Liver (tissue), 9 donors: ENCODE measurements around the gene COPS8. TPM values are rescaled to one million over a fixed set of nuclear protein-coding genes. Genes with fewer than 3 reads are reported as not detected.

Source experiments
- DNase-seq: peaks from one replicate; pipeline ENCODE4 v3.0.0-alpha.2; 2017; ENCODE audit warnings: low spot score
- H3K27ac ChIP-seq, 2 donors: one replicate each; pipeline ENCODE4 v1.7.0; 2013; ENCODE audit warnings: inconsistent platforms in 2 of 2, low read length in 2 of 2, control low read depth in 1 of 2, low read depth in 1 of 2, mild to moderate bottlenecking in 1 of 2
- H3K27me3 ChIP-seq, 4 donors: one replicate each; pipeline versions ENCODE4 v1.6.1 to v1.7.0; 2013; ENCODE audit warnings: low read length in 3 of 4, inconsistent platforms in 1 of 4, mild to moderate bottlenecking in 1 of 4, moderate library complexity in 1 of 4; ENCODE audit not compliant: control insufficient read depth in 4 of 4, insufficient read depth in 4 of 4
- H3K36me3 ChIP-seq, 4 donors: one replicate each; pipeline versions ENCODE4 v1.6.1 to v1.7.0; 2013; ENCODE audit warnings: low read length in 3 of 4, mild to moderate bottlenecking in 3 of 4, low read depth in 1 of 4, moderate library complexity in 1 of 4; ENCODE audit not compliant: control insufficient read depth in 4 of 4, insufficient read depth in 3 of 4
- H3K4me1 ChIP-seq, 4 donors: one replicate each; pipeline versions ENCODE4 v1.6.1 to v1.7.0; 2013; ENCODE audit warnings: low read length in 3 of 4, mild to moderate bottlenecking in 3 of 4, moderate library complexity in 1 of 4; ENCODE audit not compliant: control insufficient read depth in 4 of 4, insufficient read depth in 4 of 4
- H3K4me3 ChIP-seq, 3 donors: one replicate each; pipeline versions ENCODE4 v1.6.1 to v1.7.0; 2013; ENCODE audit warnings: low read length in 3 of 3, control low read depth in 1 of 3, low read depth in 1 of 3, mild to moderate bottlenecking in 1 of 3
- H3K9ac ChIP-seq, 2 donors: one replicate each; pipeline ENCODE4 v1.7.0; 2013; ENCODE audit warnings: low read length in 2 of 2, mild to moderate bottlenecking in 2 of 2, moderate library complexity in 2 of 2, control low read depth in 1 of 2, low read depth in 1 of 2
- H3K9me3 ChIP-seq, 4 donors: one replicate each; pipeline versions ENCODE4 v1.6.1 to v1.7.0; 2013; ENCODE audit warnings: low read length in 3 of 4; ENCODE audit not compliant: control insufficient read depth in 4 of 4
- FOXA1 ChIP-seq: IDR thresholded peaks from 2 replicates; pipeline ENCODE4 v1.6.1; 2016; ENCODE audit warnings: antibody characterized with exemption
- GABPA ChIP-seq, 2 donors: IDR thresholded peaks in 1 of 2; conservative IDR thresholded peaks in 1 of 2; 2 replicates each; pipeline ENCODE4 v1.6.1; 2016; ENCODE audit warnings: antibody characterized with exemption in 2 of 2, mild to moderate bottlenecking in 1 of 2, moderate library complexity in 1 of 2
- HNF4A ChIP-seq, 2 donors: conservative IDR thresholded peaks; 2 replicates each; pipeline ENCODE4 v1.6.1; 2016; ENCODE audit warnings: antibody characterized with exemption in 2 of 2, mild to moderate bottlenecking in 2 of 2
- HNF4G ChIP-seq: IDR thresholded peaks from 2 replicates; pipeline ENCODE4 v1.6.1; 2016; ENCODE audit warnings: antibody characterized with exemption
- NR2F2 ChIP-seq: IDR thresholded peaks from 2 replicates; pipeline ENCODE4 v1.6.1; 2016; ENCODE audit warnings: antibody characterized with exemption
- RAD21 ChIP-seq, 2 donors: IDR thresholded peaks; 2 replicates each; pipeline ENCODE4 v1.6.1; 2016; ENCODE audit warnings: antibody characterized with exemption in 2 of 2, mild to moderate bottlenecking in 2 of 2
- RXRA ChIP-seq, 2 donors: IDR thresholded peaks; 2 replicates each; pipeline ENCODE4 v1.6.1; 2017 to 2018; ENCODE audit warnings: antibody characterized with exemption in 2 of 2, mild to moderate bottlenecking in 1 of 2
- SP1 ChIP-seq: IDR thresholded peaks from 2 replicates; pipeline ENCODE4 v1.6.1; 2018; ENCODE audit warnings: antibody characterized with exemption, mild to moderate bottlenecking
- YY1 ChIP-seq: IDR thresholded peaks from 2 replicates; pipeline ENCODE4 v1.6.1; 2016; ENCODE audit warnings: antibody characterized with exemption, mild to moderate bottlenecking
- whole genome bisulfite sequencing: extraction: QIAGEN DNeasy Blood & Tissue Kit; methylation state at CpG from one replicate; pipeline ENCODE4 v1.1.7; 2013; 5-methylcytosine and 5-hydroxymethylcytosine counted together
- polyA plus RNA-seq, 2 donors: library from polyadenylated mRNA; stranded (reverse) in 1 of 2; unstranded in 1 of 2; fragments of 200-250 nt in 1 of 2; fragments of >200 nt in 1 of 2; fragmentation: Nextera tagmentation in 1 of 2; extraction: Ambion mirVana in 1 of 2; gene quantifications; one replicate each; pipeline versions ENCODE4 v1.2.1 to v1.2.3, GENCODE V29; 2013 to 2015
- total RNA-seq, 2 donors: library from RNA; depleted of rRNA; stranded (reverse); fragments of >200 nt; gene quantifications; one replicate each; pipeline ENCODE4 v1.2.3, GENCODE V29; 2014
- TF ChIP-seq, protein P1 (sequence below): IDR thresholded peaks from 2 replicates; pipeline ENCODE4 v1.6.1; 2016; ENCODE audit warnings: antibody characterized with exemption
- TF ChIP-seq, protein P2 (sequence below): IDR thresholded peaks from 2 replicates; pipeline ENCODE4 v1.6.1; 2016; ENCODE audit warnings: antibody characterized with exemption
- TF ChIP-seq, protein P3 (sequence below): IDR thresholded peaks from 2 replicates; pipeline ENCODE4 v1.6.1; 2016; ENCODE audit warnings: antibody characterized with exemption
- TF ChIP-seq, protein P4 (sequence below): fragments of 150-350 bp; IDR thresholded peaks from 2 replicates; pipeline ENCODE4 v1.5.1; 2017; ENCODE audit warnings: improper control_type of control experiment, low read depth, low read length; ENCODE audit not compliant: missing input control
- TF ChIP-seq, protein P5 (sequence below): IDR thresholded peaks from 2 replicates; pipeline ENCODE4 v1.6.1; 2016; ENCODE audit warnings: antibody characterized with exemption, mild to moderate bottlenecking
- donor health status: healthy.
- donor health status: healthy.
- donor health status: healthy.
- donor health status: healthy.
- donor health status: healthy.

The COPS8 gene
- total and polyA plus RNA-seq, 4 donors: 19.1 to 32.9 (median 20.1) TPM

DNA sequence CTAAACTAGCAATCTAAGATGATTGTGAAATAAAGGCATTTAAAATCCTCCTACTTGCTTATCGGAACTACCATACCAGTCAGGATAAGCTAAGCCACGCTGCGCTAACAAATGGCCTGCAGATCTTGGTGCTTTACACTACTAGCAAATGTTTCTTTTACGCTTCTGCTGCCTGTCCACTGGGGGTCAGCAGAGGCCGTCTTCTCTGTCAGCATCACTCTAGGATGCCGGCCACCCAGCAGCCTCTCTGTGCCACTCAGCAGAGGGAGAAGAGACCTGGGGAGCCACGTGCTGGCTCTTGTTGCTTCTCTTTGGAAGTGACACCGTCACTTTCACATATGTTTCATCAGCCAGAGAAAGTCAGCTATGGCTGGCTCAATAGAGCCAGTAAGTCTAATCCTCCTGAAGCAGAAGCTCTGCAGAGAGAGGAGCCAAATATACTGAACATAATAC, 36.6 kb downstream of the COPS8 start:
- DNase-seq: no peak

DNA sequence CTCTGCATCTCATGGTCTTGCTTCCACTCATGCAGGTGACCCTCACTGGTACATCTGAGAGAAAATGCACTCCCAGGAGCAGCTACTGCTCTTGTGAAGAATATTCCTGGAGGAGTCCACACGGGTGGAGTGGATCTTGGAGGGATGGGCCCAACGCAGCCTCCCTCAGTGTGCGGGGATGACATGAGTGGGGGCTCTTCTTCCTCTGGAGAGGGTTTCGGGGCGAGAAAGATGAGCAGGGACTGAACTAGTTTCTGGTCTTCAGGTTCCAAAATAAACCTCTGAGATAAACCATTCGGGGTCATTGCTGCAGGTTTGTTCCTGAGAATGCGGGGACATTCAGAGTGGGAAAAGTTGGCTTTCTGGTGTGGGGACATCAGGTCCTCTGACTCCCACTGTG, 39.1 kb downstream of the COPS8 start:
- Histone ChIP-seq H3K27ac (no peak overlapping the region), H3K9ac (no peak overlapping the region), H3K36me3 (no peaks in the 10 kb centered on the region), H3K4me3 (no peak overlapping the region), H3K4me1 (no peaks in the 10 kb centered on the region), H3K9me3 (no peaks in the 10 kb centered on the region), H3K27me3 (peaks cover 0 to 6% (median 0%) of the 10 kb centered on the region in 4 donors)
- 85% methylated on average over 7 of the region's 7 CpGs for WGBS
- no peak for DNase-seq
- no peak for TF ChIP-seq SP1
- no peak for TF ChIP-seq HNF4G
- TF ChIP-seq, protein P1, sequence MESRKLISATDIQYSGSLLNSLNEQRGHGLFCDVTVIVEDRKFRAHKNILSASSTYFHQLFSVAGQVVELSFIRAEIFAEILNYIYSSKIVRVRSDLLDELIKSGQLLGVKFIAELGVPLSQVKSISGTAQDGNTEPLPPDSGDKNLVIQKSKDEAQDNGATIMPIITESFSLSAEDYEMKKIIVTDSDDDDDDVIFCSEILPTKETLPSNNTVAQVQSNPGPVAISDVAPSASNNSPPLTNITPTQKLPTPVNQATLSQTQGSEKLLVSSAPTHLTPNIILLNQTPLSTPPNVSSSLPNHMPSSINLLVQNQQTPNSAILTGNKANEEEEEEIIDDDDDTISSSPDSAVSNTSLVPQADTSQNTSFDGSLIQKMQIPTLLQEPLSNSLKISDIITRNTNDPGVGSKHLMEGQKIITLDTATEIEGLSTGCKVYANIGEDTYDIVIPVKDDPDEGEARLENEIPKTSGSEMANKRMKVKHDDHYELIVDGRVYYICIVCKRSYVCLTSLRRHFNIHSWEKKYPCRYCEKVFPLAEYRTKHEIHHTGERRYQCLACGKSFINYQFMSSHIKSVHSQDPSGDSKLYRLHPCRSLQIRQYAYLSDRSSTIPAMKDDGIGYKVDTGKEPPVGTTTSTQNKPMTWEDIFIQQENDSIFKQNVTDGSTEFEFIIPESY: no peak
- no peak for TF ChIP-seq NR2F2
- TF ChIP-seq, protein P2, sequence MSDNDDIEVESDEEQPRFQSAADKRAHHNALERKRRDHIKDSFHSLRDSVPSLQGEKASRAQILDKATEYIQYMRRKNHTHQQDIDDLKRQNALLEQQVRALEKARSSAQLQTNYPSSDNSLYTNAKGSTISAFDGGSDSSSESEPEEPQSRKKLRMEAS: no peak
- no peak for TF ChIP-seq RAD21 (IDR thresholded peaks at IDR 0.05)
- no peak for TF ChIP-seq RXRA (IDR thresholded peaks at IDR 0.05)
- no peak for TF ChIP-seq GABPA (IDR thresholded peaks at IDR 0.05 in 1 of 2, conservative IDR thresholded peaks at IDR 0.05 in 1 of 2)
- TF ChIP-seq, protein P3, sequence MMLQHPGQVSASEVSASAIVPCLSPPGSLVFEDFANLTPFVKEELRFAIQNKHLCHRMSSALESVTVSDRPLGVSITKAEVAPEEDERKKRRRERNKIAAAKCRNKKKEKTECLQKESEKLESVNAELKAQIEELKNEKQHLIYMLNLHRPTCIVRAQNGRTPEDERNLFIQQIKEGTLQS: no peak
- TF ChIP-seq, protein P4, sequence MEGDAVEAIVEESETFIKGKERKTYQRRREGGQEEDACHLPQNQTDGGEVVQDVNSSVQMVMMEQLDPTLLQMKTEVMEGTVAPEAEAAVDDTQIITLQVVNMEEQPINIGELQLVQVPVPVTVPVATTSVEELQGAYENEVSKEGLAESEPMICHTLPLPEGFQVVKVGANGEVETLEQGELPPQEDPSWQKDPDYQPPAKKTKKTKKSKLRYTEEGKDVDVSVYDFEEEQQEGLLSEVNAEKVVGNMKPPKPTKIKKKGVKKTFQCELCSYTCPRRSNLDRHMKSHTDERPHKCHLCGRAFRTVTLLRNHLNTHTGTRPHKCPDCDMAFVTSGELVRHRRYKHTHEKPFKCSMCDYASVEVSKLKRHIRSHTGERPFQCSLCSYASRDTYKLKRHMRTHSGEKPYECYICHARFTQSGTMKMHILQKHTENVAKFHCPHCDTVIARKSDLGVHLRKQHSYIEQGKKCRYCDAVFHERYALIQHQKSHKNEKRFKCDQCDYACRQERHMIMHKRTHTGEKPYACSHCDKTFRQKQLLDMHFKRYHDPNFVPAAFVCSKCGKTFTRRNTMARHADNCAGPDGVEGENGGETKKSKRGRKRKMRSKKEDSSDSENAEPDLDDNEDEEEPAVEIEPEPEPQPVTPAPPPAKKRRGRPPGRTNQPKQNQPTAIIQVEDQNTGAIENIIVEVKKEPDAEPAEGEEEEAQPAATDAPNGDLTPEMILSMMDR: no peak

More for the DNA sequence above, 36.6 kb downstream of the COPS8 start:
- Histone ChIP-seq H3K9ac (no peak overlapping the region), H3K27me3 (peaks cover 0 to 6% (median 0%) of the 10 kb centered on the region in 4 donors), H3K9me3 (no peaks in the 10 kb centered on the region), H3K4me3 (no peak overlapping the region), H3K36me3 (no peaks in the 10 kb centered on the region), H3K27ac (no peak overlapping the region), H3K4me1 (no peaks in the 10 kb centered on the region)
- 57% methylated on average over 8 of the region's 8 CpGs for WGBS
- TF ChIP-seq, protein P5, sequence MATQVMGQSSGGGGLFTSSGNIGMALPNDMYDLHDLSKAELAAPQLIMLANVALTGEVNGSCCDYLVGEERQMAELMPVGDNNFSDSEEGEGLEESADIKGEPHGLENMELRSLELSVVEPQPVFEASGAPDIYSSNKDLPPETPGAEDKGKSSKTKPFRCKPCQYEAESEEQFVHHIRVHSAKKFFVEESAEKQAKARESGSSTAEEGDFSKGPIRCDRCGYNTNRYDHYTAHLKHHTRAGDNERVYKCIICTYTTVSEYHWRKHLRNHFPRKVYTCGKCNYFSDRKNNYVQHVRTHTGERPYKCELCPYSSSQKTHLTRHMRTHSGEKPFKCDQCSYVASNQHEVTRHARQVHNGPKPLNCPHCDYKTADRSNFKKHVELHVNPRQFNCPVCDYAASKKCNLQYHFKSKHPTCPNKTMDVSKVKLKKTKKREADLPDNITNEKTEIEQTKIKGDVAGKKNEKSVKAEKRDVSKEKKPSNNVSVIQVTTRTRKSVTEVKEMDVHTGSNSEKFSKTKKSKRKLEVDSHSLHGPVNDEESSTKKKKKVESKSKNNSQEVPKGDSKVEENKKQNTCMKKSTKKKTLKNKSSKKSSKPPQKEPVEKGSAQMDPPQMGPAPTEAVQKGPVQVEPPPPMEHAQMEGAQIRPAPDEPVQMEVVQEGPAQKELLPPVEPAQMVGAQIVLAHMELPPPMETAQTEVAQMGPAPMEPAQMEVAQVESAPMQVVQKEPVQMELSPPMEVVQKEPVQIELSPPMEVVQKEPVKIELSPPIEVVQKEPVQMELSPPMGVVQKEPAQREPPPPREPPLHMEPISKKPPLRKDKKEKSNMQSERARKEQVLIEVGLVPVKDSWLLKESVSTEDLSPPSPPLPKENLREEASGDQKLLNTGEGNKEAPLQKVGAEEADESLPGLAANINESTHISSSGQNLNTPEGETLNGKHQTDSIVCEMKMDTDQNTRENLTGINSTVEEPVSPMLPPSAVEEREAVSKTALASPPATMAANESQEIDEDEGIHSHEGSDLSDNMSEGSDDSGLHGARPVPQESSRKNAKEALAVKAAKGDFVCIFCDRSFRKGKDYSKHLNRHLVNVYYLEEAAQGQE: no peak
- TF ChIP-seq, protein P3: no peak
- no peak for TF ChIP-seq YY1
- no peak for TF ChIP-seq HNF4A (conservative IDR thresholded peaks at IDR 0.05)
- TF ChIP-seq FOXA1: no peak
- TF ChIP-seq NR2F2: no peak
- TF ChIP-seq, protein P4: peak; percentile 63
- TF ChIP-seq HNF4G: no peak
- TF ChIP-seq, protein P1: no peak
- peak; percentile 84 to 86 for TF ChIP-seq RAD21 (IDR thresholded peaks at IDR 0.05)
